Measurements from ENCODE around the gene TGFBRAP1. TPM values are rescaled to one million over a fixed set of nuclear protein-coding genes. Genes with fewer than 3 reads are reported as not detected.

The TGFBRAP1 gene
- total and polyA plus RNA-seq, 7 donors = 4.8 to 24.6 (median 17.4) TPM

- Histone ChIP-seq H3K4me3 (no peak overlapping the region), H3K9me3 (no peaks in the 10 kb centered on the region), H3K27me3 (no peaks in the 10 kb centered on the region), H3K4me1 (no peaks in the 10 kb centered on the region), H3K27ac (no peak overlapping the region), H3K36me3 (peaks cover 6 to 98% (median 44%) of the 10 kb centered on the region in 4 donors)
- TF ChIP-seq EP300 (IDR thresholded peaks at IDR 0.05) (no peak), POLR2A (IDR thresholded peaks at IDR 0.05) (no peak), CTCF (IDR thresholded peaks at IDR 0.05) (no peak), POLR2AphosphoS5 (IDR thresholded peaks at IDR 0.05) (no peak)
- DNase-seq = no peak
- intact Hi-C loops (cut with DNase I) = no loop called here
- WGBS, 2 donors = 53 to 81% methylated on average over 15 of the region's 15 CpGs
These were observed 33.5 kb upstream of the TGFBRAP1 start for GRCh38 chr2:105362862-105363591.

- TF ChIP-seq POLR2AphosphoS5 (IDR thresholded peaks at IDR 0.05) = no peak
- TF ChIP-seq POLR2A (IDR thresholded peaks at IDR 0.05) = no peak
- TF ChIP-seq CTCF (IDR thresholded peaks at IDR 0.05) = no peak
- no peak for TF ChIP-seq EP300 (IDR thresholded peaks at IDR 0.05)
These were observed 31.8 kb upstream of the TGFBRAP1 start for GRCh38 chr2:105361102-105361889.

GRCh38 chr2:105358593-105358992 lies 29.1 kb upstream of the TGFBRAP1 start:
- no peak overlapping the region for H3K27ac ChIP-seq
- TF ChIP-seq POLR2AphosphoS5 (IDR thresholded peaks at IDR 0.05) (no peak), POLR2A (IDR thresholded peaks at IDR 0.05) (no peak), EP300 (IDR thresholded peaks at IDR 0.05) (no peak), CTCF (IDR thresholded peaks at IDR 0.05) (no peak)
- peaks cover 0 to 4% (median 0%) of the 10 kb centered on the region in 4 donors for H3K9me3 ChIP-seq
- H3K36me3 ChIP-seq = peaks cover 14 to 93% (median 40%) of the 10 kb centered on the region in 4 donors
- intact Hi-C loops (cut with DNase I) = no loop called here
- no peaks in the 10 kb centered on the region for H3K4me1 ChIP-seq
- WGBS, 2 donors = 83 to 86% methylated on average over 6 of the region's 6 CpGs
- H3K4me3 ChIP-seq = no peak overlapping the region
- no peaks in the 10 kb centered on the region for H3K27me3 ChIP-seq
- no peak for DNase-seq

More at GRCh38 chr2:105361102-105361889, 31.8 kb upstream of the TGFBRAP1 start:
- Histone ChIP-seq H3K4me1 (no peaks in the 10 kb centered on the region), H3K9me3 (peaks cover 0 to 4% (median 0%) of the 10 kb centered on the region in 4 donors), H3K36me3 (peaks cover 11 to 98% (median 45%) of the 10 kb centered on the region in 4 donors), H3K4me3 (no peak overlapping the region), H3K27me3 (no peaks in the 10 kb centered on the region), H3K27ac (no peak overlapping the region)
- intact Hi-C loops (cut with DNase I) = no loop called here
- no peak for DNase-seq
- WGBS, 2 donors = 56 to 76% methylated on average over 11 of the region's 11 CpGs

GRCh38 chr2:105357122-105357521 lies 27.6 kb upstream of the TGFBRAP1 start:
- Histone ChIP-seq H3K4me1 (no peaks in the 10 kb centered on the region), H3K36me3 (peaks cover 8 to 88% (median 26%) of the 10 kb centered on the region in 4 donors), H3K27ac (no peak overlapping the region), H3K4me3 (no peak overlapping the region), H3K9me3 (peaks cover 0 to 4% (median 0%) of the 10 kb centered on the region in 4 donors), H3K27me3 (no peaks in the 10 kb centered on the region)
- TF ChIP-seq POLR2A (IDR thresholded peaks at IDR 0.05) (no peak), POLR2AphosphoS5 (IDR thresholded peaks at IDR 0.05) (no peak), CTCF (IDR thresholded peaks at IDR 0.05) (no peak), EP300 (IDR thresholded peaks at IDR 0.05) (no peak)
- 97% methylated on average over 1 of the region's 1 CpG for WGBS, 2 donors
- no peak for DNase-seq
- intact Hi-C loops (cut with DNase I) = no loop called here
